HK-2 (cell line): ENCODE results near the gene ZNF322.

Experiments used
- DNase-seq: peaks from one replicate; pipeline ENCODE4 v3.0.0-alpha.2; 2018; ENCODE audit not compliant: unreplicated experiment

Gene ZNF322

DNA sequence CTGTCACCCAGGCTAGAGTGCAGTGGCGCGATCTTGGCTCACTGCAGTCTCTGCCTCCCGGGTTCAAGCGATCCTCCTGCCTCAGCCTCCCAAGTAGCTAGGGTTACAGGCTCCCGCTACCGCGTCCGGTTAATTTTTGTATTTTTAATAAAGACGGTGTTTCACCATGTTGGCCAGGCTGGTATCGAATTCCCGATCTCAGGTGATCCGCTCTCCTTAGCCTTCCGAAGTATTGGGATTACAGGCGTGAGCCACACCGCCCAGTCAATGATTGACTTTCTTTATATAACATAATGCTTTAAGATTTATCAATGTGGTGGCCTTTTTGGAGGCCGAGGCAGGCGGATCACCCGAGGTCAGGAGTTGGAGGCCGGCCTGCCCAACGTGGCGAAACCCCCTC, 70.6 kb downstream of the ZNF322 start:
- no peak for DNase-seq
